ENCODE data around the gene DNAH9.

DNA sequence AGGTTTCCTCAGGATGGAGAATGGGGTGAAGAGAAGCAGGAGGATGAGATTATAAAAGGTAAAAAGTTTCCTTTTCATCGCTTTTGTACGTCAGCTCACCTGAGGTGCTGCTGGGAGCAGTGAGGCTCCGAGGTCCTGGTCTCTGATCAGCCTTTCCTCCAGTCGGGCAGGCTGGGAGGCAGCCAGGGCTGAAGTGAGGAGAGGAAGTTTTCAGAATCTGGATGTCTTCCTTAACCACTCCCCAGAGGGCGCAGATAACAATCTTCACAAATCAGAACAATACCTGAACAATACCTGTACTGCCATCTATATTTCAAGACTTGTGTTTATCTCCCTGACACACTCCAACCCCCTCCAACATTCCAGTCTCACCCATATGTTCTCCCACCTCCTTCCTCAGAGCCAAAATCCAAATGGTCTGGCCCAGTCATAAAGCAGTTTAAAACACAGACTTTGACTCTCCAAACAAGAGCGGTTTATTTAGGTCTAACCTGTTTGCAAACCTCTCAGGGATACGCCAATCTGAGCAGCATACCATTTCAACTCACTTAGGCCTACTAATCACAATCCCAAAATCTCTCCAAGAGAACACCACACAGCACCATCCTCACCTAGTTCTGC lies 392.2 kb downstream of the DNAH9 start:
- TF ChIP-seq, protein P1, sequence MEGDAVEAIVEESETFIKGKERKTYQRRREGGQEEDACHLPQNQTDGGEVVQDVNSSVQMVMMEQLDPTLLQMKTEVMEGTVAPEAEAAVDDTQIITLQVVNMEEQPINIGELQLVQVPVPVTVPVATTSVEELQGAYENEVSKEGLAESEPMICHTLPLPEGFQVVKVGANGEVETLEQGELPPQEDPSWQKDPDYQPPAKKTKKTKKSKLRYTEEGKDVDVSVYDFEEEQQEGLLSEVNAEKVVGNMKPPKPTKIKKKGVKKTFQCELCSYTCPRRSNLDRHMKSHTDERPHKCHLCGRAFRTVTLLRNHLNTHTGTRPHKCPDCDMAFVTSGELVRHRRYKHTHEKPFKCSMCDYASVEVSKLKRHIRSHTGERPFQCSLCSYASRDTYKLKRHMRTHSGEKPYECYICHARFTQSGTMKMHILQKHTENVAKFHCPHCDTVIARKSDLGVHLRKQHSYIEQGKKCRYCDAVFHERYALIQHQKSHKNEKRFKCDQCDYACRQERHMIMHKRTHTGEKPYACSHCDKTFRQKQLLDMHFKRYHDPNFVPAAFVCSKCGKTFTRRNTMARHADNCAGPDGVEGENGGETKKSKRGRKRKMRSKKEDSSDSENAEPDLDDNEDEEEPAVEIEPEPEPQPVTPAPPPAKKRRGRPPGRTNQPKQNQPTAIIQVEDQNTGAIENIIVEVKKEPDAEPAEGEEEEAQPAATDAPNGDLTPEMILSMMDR (IDR thresholded peaks at IDR 0.05): no peak
- TF ChIP-seq POLR2A (IDR thresholded peaks at IDR 0.05): no peak

Measured in body of pancreas (tissue), 4 donors.